H1 (cell line): ENCODE data around the gene RYK. TPM values are rescaled to one million over a fixed set of nuclear protein-coding genes. Genes with fewer than 3 reads are reported as not detected.

Experiments
- CTCF ChIA-PET: fragments of 300-600 bp; sonication (Branson Sonifier 250); formaldehyde crosslinking; loops from one replicate; lab custom pipeline; 2021; ENCODE audit not compliant: partially characterized antibody; lab: Charles Lee
- POLR2A ChIA-PET: fragments of 300-600 bp; sonication (Branson Sonifier 250); formaldehyde crosslinking; loops from one replicate; lab custom pipeline; 2021; ENCODE audit warnings: inconsistent platforms; ENCODE audit not compliant: partially characterized antibody; lab: Charles Lee
- DNase-seq, 2 experiments: peaks; one replicate each; pipeline versions ENCODE4 v3.0.0 to v3.0.0-alpha.2; 2010 to 2022; ENCODE audit warnings: low spot score in 2 of 2, low read depth in 1 of 2, mixed read lengths in 1 of 2
- FAIRE-seq: peaks from 2 replicates; lab custom pipeline; 2011; peaks lifted over from hg19 to GRCh38; lab: Jason Lieb, UNC
- H2AFZ ChIP-seq: 2 replicates; pipeline ENCODE4 v1.8.1; 2012; ENCODE audit warnings: low read length, inconsistent platforms
- H2AK5ac ChIP-seq: 2 replicates; pipeline ENCODE4 v1.6.1; 2013; ENCODE audit warnings: low read depth, low read length
- H2BK120ac ChIP-seq: replicated peaks from 2 replicates; pipeline ENCODE3; 2013; ENCODE audit warnings: low read depth, low read length, inconsistent platforms
- H2BK12ac ChIP-seq: 2 replicates; pipeline ENCODE4 v1.6.1; 2013; ENCODE audit warnings: low read depth, low read length
- H2BK15ac ChIP-seq: 2 replicates; pipeline ENCODE4 v1.6.1; 2013; ENCODE audit warnings: low read length
- H2BK20ac ChIP-seq: 2 replicates; pipeline ENCODE4 v1.6.1; 2013; ENCODE audit warnings: low read length
- H2BK5ac ChIP-seq: 2 replicates; pipeline ENCODE4 v1.6.1; 2013; ENCODE audit warnings: low read depth, low read length
- H3K14ac ChIP-seq: 2 replicates; pipeline ENCODE4 v1.6.1; 2013; ENCODE audit warnings: inconsistent platforms; ENCODE audit not compliant: insufficient read length
- H3K18ac ChIP-seq: 2 replicates; pipeline ENCODE4 v1.6.1; 2013; ENCODE audit warnings: low read length; ENCODE audit errors: extremely low read depth
- H3K23ac ChIP-seq: 2 replicates; pipeline ENCODE4 v1.6.1; 2013; ENCODE audit warnings: inconsistent platforms; ENCODE audit not compliant: insufficient read length
- H3K23me2 ChIP-seq: 2 replicates; pipeline ENCODE4 v1.6.1; 2013; ENCODE audit warnings: low read depth, low read length
- H3K27ac ChIP-seq: 2 replicates; pipeline ENCODE4 v1.6.1; 2011; ENCODE audit warnings: low read depth, low read length, inconsistent platforms
- H3K27me3 ChIP-seq, 4 experiments: replicated peaks in 1 of 4; 1 replicate in 1 of 4; 2 replicates in 3 of 4; pipeline versions ENCODE4 v1.6.1 to v1.8.1; 2011 to 2013; ENCODE audit warnings: low read length in 3 of 4, mild to moderate bottlenecking in 3 of 4, inconsistent platforms in 2 of 4, mixed read lengths in 2 of 4, moderate library complexity in 1 of 4; ENCODE audit not compliant: control insufficient read depth in 3 of 4, insufficient read depth in 3 of 4; ENCODE audit errors: extremely low read depth in 1 of 4
- H3K36me3 ChIP-seq, 4 experiments: 2 replicates each; pipeline versions ENCODE4 v1.6.1 to v1.8.1; 2011 to 2013; ENCODE audit warnings: mild to moderate bottlenecking in 4 of 4, low read length in 3 of 4, moderate library complexity in 2 of 4, control low read depth in 1 of 4, inconsistent platforms in 1 of 4; ENCODE audit not compliant: insufficient read depth in 4 of 4, control insufficient read depth in 2 of 4
- H3K4ac ChIP-seq: replicated peaks from 2 replicates; pipeline ENCODE3; 2013; ENCODE audit warnings: low read length, low read depth, mixed read lengths, inconsistent platforms; ENCODE audit not compliant: insufficient read length
- H3K4me1 ChIP-seq, 4 experiments: replicated peaks in 1 of 4; 1 replicate in 1 of 4; 2 replicates in 3 of 4; pipeline versions ENCODE4 v1.6.1 to v1.8.1; 2011 to 2013; ENCODE audit warnings: low read length in 3 of 4, inconsistent platforms in 2 of 4, mixed read lengths in 1 of 4; ENCODE audit not compliant: insufficient read depth in 4 of 4, control insufficient read depth in 3 of 4
- H3K4me2 ChIP-seq, 2 experiments: 2 replicates each; pipeline versions ENCODE4 v1.6.1 to v1.8.1; 2011 to 2013; ENCODE audit warnings: low read depth in 2 of 2, low read length in 2 of 2, control low read depth in 1 of 2, inconsistent platforms in 1 of 2, mild to moderate bottlenecking in 1 of 2; ENCODE audit not compliant: insufficient read depth in 1 of 2
- H3K4me3 ChIP-seq, 4 experiments: fragments of 200-600, 300-600 bp in 1 of 4; sonication (generic), shearing (Covaris generic), sonication (Bioruptor Twin) in 1 of 4; 2 replicates each; pipeline versions ENCODE4 v1.5.1 to v1.8.1; 2011 to 2016; ENCODE audit warnings: low read length in 4 of 4, low read depth in 3 of 4, control low read depth in 2 of 4, inconsistent platforms in 2 of 4, mild to moderate bottlenecking in 2 of 4, mixed read lengths in 1 of 4, moderate library complexity in 1 of 4; ENCODE audit not compliant: insufficient read depth in 2 of 4; ENCODE audit errors: extremely low read depth in 1 of 4
- H3K56ac ChIP-seq: replicated peaks from 2 replicates; pipeline ENCODE3; 2013; ENCODE audit warnings: low read depth, mild to moderate bottlenecking, mixed read lengths, low read length, inconsistent platforms; ENCODE audit not compliant: insufficient read length
- H3K79me1 ChIP-seq: 2 replicates; pipeline ENCODE4 v1.6.1; 2013; ENCODE audit warnings: low read depth, low read length, control low read depth
- H3K79me2 ChIP-seq, 2 experiments: 2 replicates each; pipeline versions ENCODE4 v1.6.1 to v1.8.1; 2012 to 2013; ENCODE audit warnings: low read length in 2 of 2, mild to moderate bottlenecking in 2 of 2, inconsistent platforms in 1 of 2; ENCODE audit not compliant: insufficient read depth in 2 of 2, control insufficient read depth in 1 of 2
- H3K9ac ChIP-seq, 4 experiments: replicated peaks in 1 of 4; 1 replicate in 1 of 4; 2 replicates in 3 of 4; pipeline versions ENCODE4 v1.6.1 to v1.8.1; 2011 to 2013; ENCODE audit warnings: low read depth in 3 of 4, low read length in 3 of 4, control low read depth in 2 of 4, mild to moderate bottlenecking in 2 of 4, moderate library complexity in 2 of 4, inconsistent platforms in 1 of 4; ENCODE audit errors: extremely low read depth in 1 of 4
- H3K9me3 ChIP-seq, 2 experiments: 2 replicates each; pipeline versions ENCODE4 v1.6.1 to v1.8.1; 2012 to 2013; ENCODE audit warnings: mild to moderate bottlenecking in 2 of 2, moderate library complexity in 2 of 2, control low read depth in 1 of 2, inconsistent platforms in 1 of 2, low read depth in 1 of 2, low read length in 1 of 2, mixed read lengths in 1 of 2; ENCODE audit not compliant: insufficient read depth in 2 of 2
- H4K20me1 ChIP-seq, 2 experiments: replicated peaks in 1 of 2; 2 replicates each; pipeline versions ENCODE3 to v1.8.1; 2011 to 2013; ENCODE audit warnings: inconsistent platforms in 2 of 2, low read length in 2 of 2, mild to moderate bottlenecking in 1 of 2; ENCODE audit not compliant: insufficient read depth in 2 of 2, control insufficient read depth in 1 of 2
- H4K5ac ChIP-seq: 2 replicates; pipeline ENCODE4 v1.6.1; 2013; ENCODE audit warnings: low read length, low read depth, mixed read lengths, inconsistent platforms; ENCODE audit not compliant: insufficient read length
- H4K8ac ChIP-seq: 2 replicates; pipeline ENCODE4 v1.8.0; 2013; ENCODE audit warnings: mild to moderate bottlenecking, moderate library complexity, low read length, inconsistent platforms; ENCODE audit not compliant: insufficient read depth; ENCODE audit errors: extremely low read depth
- H4K91ac ChIP-seq: replicated peaks from 2 replicates; pipeline ENCODE3; 2013; ENCODE audit warnings: low read length, mixed read lengths, inconsistent platforms; ENCODE audit not compliant: insufficient read length
- BRCA1 ChIP-seq: IDR thresholded peaks from 2 replicates; pipeline ENCODE4 v1.6.1; 2012; ENCODE audit warnings: low read depth, low read length, improper control_type of control experiment
- CBX8 ChIP-seq: fragments of 300-800, 300-1000 bp; sonication (generic); IDR thresholded peaks from 2 replicates; pipeline ENCODE4 v1.7.1; 2016; ENCODE audit warnings: low read depth, low read length, borderline replicate concordance
- CHD1 ChIP-seq: IDR thresholded peaks from 2 replicates; pipeline ENCODE4 v1.6.1; 2012; ENCODE audit warnings: low read depth, low read length, improper control_type of control experiment
- EZH2 ChIP-seq: fragments of 200-600 bp; sonication (generic); IDR thresholded peaks from 2 replicates; pipeline ENCODE4 v1.7.1; 2012; ENCODE audit warnings: low read depth, mild to moderate bottlenecking, moderate library complexity, low read length, inconsistent platforms; ENCODE audit not compliant: severe bottlenecking
- POLR2A ChIP-seq, 2 experiments: IDR thresholded peaks; 1 replicate in 1 of 2; 2 replicates in 1 of 2; pipeline ENCODE4 v1.6.1; 2011; ENCODE audit warnings: low read depth in 2 of 2, low read length in 2 of 2, mild to moderate bottlenecking in 2 of 2; ENCODE audit errors: control extremely low read depth in 1 of 2
- POLR2AphosphoS5 ChIP-seq: IDR thresholded peaks from 2 replicates; pipeline ENCODE4 v1.6.1; 2011; ENCODE audit warnings: low read depth, low read length
- TAF7 ChIP-seq: optimal IDR thresholded peaks from 2 replicates; pipeline ENCODE3; 2011; ENCODE audit warnings: low read depth, mild to moderate bottlenecking, inconsistent platforms, low read length, moderate library complexity, borderline replicate concordance
- ZNF274 ChIP-seq: IDR thresholded peaks from 2 replicates; pipeline ENCODE4 v1.7.0; 2012; ENCODE audit warnings: low read length, borderline replicate concordance; ENCODE audit errors: extremely low read depth
- WGBS, 2 experiments: shearing (Covaris generic) in 1 of 2; methylation state at CpG; one replicate each; pipeline versions ENCODE4 v1.1.6 to v1.1.7; 2013 to 2015; ENCODE audit warnings: low lambda C conversion rate in 2 of 2, mixed read lengths in 2 of 2, inconsistent platforms in 1 of 2, low coverage in 1 of 2, missing lambda C conversion rate in 1 of 2; ENCODE audit not compliant: insufficient replicate concordance in 2 of 2, insufficient coverage in 1 of 2, insufficient read length in 1 of 2; ENCODE audit errors: extremely low coverage in 1 of 2, missing lambda C conversion rate in 1 of 2; 5-methylcytosine and 5-hydroxymethylcytosine counted together
- polyA plus RNA-seq, 7 experiments: library from polyadenylated mRNA; depleted of rRNA in 3 of 7; stranded (reverse) in 5 of 7; unstranded in 2 of 7; fragments of >200 nt in 5 of 7; fragments of 200-250 nt in 2 of 7; gene quantifications; 1 replicate in 5 of 7; 2 replicates in 1 of 7; 4 replicates in 1 of 7; pipeline versions ENCODE4 v1.2.1 to v1.2.3, GENCODE V29; 2011 to 2013; ENCODE audit warnings: missing spikeins in 2 of 7, mixed read lengths in 2 of 7
- total RNA-seq: library from RNA; stranded (reverse); fragmentation: NEBNext Ultra II Directional; extraction: Animal tissue kit (Norgen Biotek cat#: 25700); gene quantifications from 2 replicates; pipeline ENCODE4 v1.2.1, GENCODE V29; 2021
- TF ChIP-seq, protein P1 (sequence below), 3 experiments: IDR thresholded peaks; 1 replicate in 2 of 3; 2 replicates in 1 of 3; pipeline versions ENCODE4 v1.5.1 to v1.6.1; 2011; ENCODE audit warnings: low read length in 3 of 3, mild to moderate bottlenecking in 3 of 3, inconsistent platforms in 2 of 3, low read depth in 1 of 3, moderate library complexity in 1 of 3; ENCODE audit not compliant: insufficient read depth in 1 of 3; ENCODE audit errors: control extremely low read depth in 1 of 3
- TF ChIP-seq, protein P2 (sequence below): IDR thresholded peaks from 2 replicates; pipeline ENCODE4 v1.6.1; 2012; ENCODE audit warnings: low read length, inconsistent platforms

The RYK gene
- total and polyA plus RNA-seq, 2 of the 8 experiments (the other 6 are each of a cell fraction or from before 2014, with no cell fraction given), result 30.5 to 63.8 TPM

DNA sequence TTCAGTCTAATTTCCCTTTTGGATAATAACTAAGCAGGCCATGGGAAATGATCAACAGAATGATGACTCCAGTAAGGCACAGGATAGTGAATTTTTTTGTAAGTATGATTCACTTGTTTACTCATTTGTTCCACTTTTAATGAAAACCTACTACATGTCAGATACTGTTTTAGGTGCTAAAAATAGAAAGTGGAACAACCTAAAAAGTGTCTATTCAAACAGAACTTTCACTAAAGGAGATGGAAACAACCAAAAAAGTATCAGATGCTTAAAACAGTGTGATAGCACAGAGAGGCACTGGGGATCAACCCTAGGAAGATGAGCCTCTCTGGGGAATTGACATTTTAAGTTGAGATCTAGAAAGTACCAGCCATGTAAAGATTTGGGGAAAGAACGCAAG lies 11.1 kb downstream of the RYK start:
- POLR2A ChIA-PET, result interaction anchor here (1.4 to 3.6 kb wide), 3 partner anchors 7 to 12 kb away, joined by 3 to 16 read pairs (median 10); no protein-coding TSS in a partner anchor
- no peak overlapping the region for H4K91ac ChIP-seq
- H2BK20ac ChIP-seq, result no peak overlapping the region
- no peak overlapping the region for H3K4ac ChIP-seq
- H3K9me3 ChIP-seq, result no peaks in the 10 kb centered on the region
- no peak overlapping the region for H3K4me2 ChIP-seq
- FAIRE-seq (no peak), DNase-seq (no peak)
- H2BK5ac ChIP-seq, result no peak overlapping the region
- H3K9ac ChIP-seq, result no peak overlapping the region
- WGBS, 2 experiments, result 89% methylated on average over 1 of the region's 1 CpG; no CpG with 5 or more reads in 1 of the 2 experiments
- H3K56ac ChIP-seq, result no peak overlapping the region
- peaks cover 7% of the 10 kb centered on the region; the same call in 1 of the 2 replicates for H3K79me1 ChIP-seq
- H3K27ac ChIP-seq, result no peak overlapping the region
- no peak overlapping the region for H2BK120ac ChIP-seq
- no peak overlapping the region for H3K18ac ChIP-seq
- H3K27me3 ChIP-seq, result no peaks in the 10 kb centered on the region
- no peak overlapping the region for H4K5ac ChIP-seq
- CTCF ChIA-PET, result interaction anchor here (0.6 to 3.6 kb wide), 8 partner anchors 12 to 234 kb away, joined by 3 to 21 read pairs (median 4); no protein-coding TSS in a partner anchor
- H3K23ac ChIP-seq, result no peak overlapping the region
- H2AFZ ChIP-seq, result no peak overlapping the region
- H4K20me1 ChIP-seq, result peaks cover 18 to 19% of the 10 kb centered on the region in 2 experiments
- no peaks in the 10 kb centered on the region for H3K23me2 ChIP-seq
- no peak overlapping the region for H2BK12ac ChIP-seq
- no peak overlapping the region for H3K14ac ChIP-seq
- no peak overlapping the region for H2BK15ac ChIP-seq
- no peaks in the 10 kb centered on the region for H3K36me3 ChIP-seq
- H3K4me1 ChIP-seq, result peaks cover 3 to 14% (median 11%) of the 10 kb centered on the region in 4 experiments; a peak in 6 of 7 replicates
- H4K8ac ChIP-seq, result no peak overlapping the region
- H3K79me2 ChIP-seq, result peaks cover 17 to 100% of the 10 kb centered on the region in 2 experiments
- H2AK5ac ChIP-seq, result no peak overlapping the region
- H3K4me3 ChIP-seq, result no peak overlapping the region
- TF ChIP-seq POLR2A (IDR thresholded peaks at IDR 0.05; ENCODE audit: control extremely low read depth in 1 of 2, low read depth in 2 of 2, low read length in 2 of 2), result no peak
- TF ChIP-seq ZNF274, result no peak
- TF ChIP-seq EZH2, result no peak
- TF ChIP-seq BRCA1, result no peak
- no peak for TF ChIP-seq CHD1
- TF ChIP-seq POLR2AphosphoS5, result no peak
- TF ChIP-seq, protein P1, sequence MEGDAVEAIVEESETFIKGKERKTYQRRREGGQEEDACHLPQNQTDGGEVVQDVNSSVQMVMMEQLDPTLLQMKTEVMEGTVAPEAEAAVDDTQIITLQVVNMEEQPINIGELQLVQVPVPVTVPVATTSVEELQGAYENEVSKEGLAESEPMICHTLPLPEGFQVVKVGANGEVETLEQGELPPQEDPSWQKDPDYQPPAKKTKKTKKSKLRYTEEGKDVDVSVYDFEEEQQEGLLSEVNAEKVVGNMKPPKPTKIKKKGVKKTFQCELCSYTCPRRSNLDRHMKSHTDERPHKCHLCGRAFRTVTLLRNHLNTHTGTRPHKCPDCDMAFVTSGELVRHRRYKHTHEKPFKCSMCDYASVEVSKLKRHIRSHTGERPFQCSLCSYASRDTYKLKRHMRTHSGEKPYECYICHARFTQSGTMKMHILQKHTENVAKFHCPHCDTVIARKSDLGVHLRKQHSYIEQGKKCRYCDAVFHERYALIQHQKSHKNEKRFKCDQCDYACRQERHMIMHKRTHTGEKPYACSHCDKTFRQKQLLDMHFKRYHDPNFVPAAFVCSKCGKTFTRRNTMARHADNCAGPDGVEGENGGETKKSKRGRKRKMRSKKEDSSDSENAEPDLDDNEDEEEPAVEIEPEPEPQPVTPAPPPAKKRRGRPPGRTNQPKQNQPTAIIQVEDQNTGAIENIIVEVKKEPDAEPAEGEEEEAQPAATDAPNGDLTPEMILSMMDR (IDR thresholded peaks at IDR 0.05; ENCODE audit: control extremely low read depth in 1 of 3, insufficient read depth in 1 of 3, low read depth in 1 of 3, low read length in 3 of 3), result no peak
- TF ChIP-seq CBX8, result no peak
- TF ChIP-seq TAF7, result no peak
- TF ChIP-seq, protein P2, sequence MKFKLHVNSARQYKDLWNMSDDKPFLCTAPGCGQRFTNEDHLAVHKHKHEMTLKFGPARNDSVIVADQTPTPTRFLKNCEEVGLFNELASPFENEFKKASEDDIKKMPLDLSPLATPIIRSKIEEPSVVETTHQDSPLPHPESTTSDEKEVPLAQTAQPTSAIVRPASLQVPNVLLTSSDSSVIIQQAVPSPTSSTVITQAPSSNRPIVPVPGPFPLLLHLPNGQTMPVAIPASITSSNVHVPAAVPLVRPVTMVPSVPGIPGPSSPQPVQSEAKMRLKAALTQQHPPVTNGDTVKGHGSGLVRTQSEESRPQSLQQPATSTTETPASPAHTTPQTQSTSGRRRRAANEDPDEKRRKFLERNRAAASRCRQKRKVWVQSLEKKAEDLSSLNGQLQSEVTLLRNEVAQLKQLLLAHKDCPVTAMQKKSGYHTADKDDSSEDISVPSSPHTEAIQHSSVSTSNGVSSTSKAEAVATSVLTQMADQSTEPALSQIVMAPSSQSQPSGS, result no peak
